NT2/D1 (cell line): ENCODE data around the gene SLC35G3.
"Not testable (repeated sequence)": the region's sequence is repeated elsewhere in the genome, so short reads cannot be mapped to it uniquely, and the experiment has no call there.

Experiments used
- DNase-seq: peaks from one replicate; pipeline ENCODE4 v3.0.0-alpha.2; 2011; ENCODE audit warnings: low read depth, low spot score
- H3K27me3 ChIP-seq: 2 replicates; pipeline ENCODE4 v1.6.0; 2011; ENCODE audit warnings: mild to moderate bottlenecking; ENCODE audit not compliant: insufficient read length, insufficient read depth
- H3K36me3 ChIP-seq: 2 replicates; pipeline ENCODE4 v1.6.1; 2011; ENCODE audit warnings: mild to moderate bottlenecking, low read length, mixed read lengths; ENCODE audit not compliant: insufficient read depth, insufficient read length
- H3K4me1 ChIP-seq: 2 replicates; pipeline ENCODE4 v1.5.1; 2011; ENCODE audit not compliant: insufficient read depth, insufficient read length
- H3K4me3 ChIP-seq: 2 replicates; pipeline ENCODE4 v1.5.1; 2011; ENCODE audit warnings: low read depth; ENCODE audit not compliant: insufficient read length
- H3K9ac ChIP-seq: 2 replicates; pipeline ENCODE4 v1.6.0; 2011; ENCODE audit warnings: low read depth; ENCODE audit not compliant: insufficient read length
- H3K9me3 ChIP-seq: 2 replicates; pipeline ENCODE4 v1.5.1; 2011; ENCODE audit warnings: mild to moderate bottlenecking, low read length; ENCODE audit not compliant: insufficient read depth
- SUZ12 ChIP-seq: IDR thresholded peaks from 2 replicates; pipeline ENCODE4 v1.6.1; 2011; ENCODE audit not compliant: insufficient read length, insufficient read depth; ENCODE audit errors: extremely low read depth
- YY1 ChIP-seq: IDR thresholded peaks from 2 replicates; pipeline ENCODE4 v1.6.1; 2011; ENCODE audit not compliant: insufficient read length, insufficient read depth
- ZNF274 ChIP-seq: IDR thresholded peaks from 2 replicates; pipeline ENCODE4 v1.6.1; 2011; ENCODE audit warnings: mild to moderate bottlenecking, low read depth, low read length

Gene SLC35G3

GRCh38 chr17:35238821-35239220 is 44.6 kb upstream of the SLC35G3 start:
- Histone ChIP-seq H3K4me3 (no peak overlapping the region), H3K36me3 (no peaks in the 10 kb centered on the region), H3K4me1 (no peaks in the 10 kb centered on the region), H3K9me3 (no peaks in the 10 kb centered on the region), H3K9ac (no peak overlapping the region), H3K27me3 (no peaks in the 10 kb centered on the region)
- TF ChIP-seq YY1 (no peak), SUZ12 (no peak), ZNF274 (no peak)
- DNase-seq = no peak

DNA sequence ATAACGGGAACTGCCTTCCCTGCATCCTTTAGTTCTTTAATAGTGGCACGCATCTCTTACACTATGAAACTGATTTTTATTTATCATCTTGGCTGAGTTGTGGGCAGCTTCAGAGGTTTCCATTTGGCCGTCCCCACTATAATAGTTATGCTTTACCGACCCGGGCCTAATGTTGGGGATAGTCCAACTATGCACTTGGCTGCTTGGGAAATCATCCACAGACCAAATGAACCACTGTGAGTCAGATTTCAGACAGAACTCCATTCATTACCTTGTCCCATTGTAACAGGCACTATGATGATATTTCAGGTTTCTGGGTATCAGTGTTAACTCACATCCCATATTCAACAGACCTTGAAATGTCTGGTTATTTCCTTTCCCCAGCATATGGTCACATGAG is 42.6 kb upstream of the SLC35G3 start:
- Histone ChIP-seq H3K9me3 (no peaks in the 10 kb centered on the region), H3K4me1 (no peaks in the 10 kb centered on the region), H3K4me3 (no peak overlapping the region), H3K27me3 (no peaks in the 10 kb centered on the region), H3K9ac (no peak overlapping the region), H3K36me3 (no peaks in the 10 kb centered on the region)
- no peak for DNase-seq
- TF ChIP-seq SUZ12 = no peak
- no peak for TF ChIP-seq ZNF274
- no peak for TF ChIP-seq YY1

- H3K9ac ChIP-seq = no peak overlapping the region
- no peaks in the 10 kb centered on the region for H3K27me3 ChIP-seq
- H3K36me3 ChIP-seq = no peaks in the 10 kb centered on the region
- no peaks in the 10 kb centered on the region for H3K4me1 ChIP-seq
- H3K9me3 ChIP-seq = no peaks in the 10 kb centered on the region
- H3K4me3 ChIP-seq = no peak overlapping the region
- TF ChIP-seq SUZ12 = no peak
- TF ChIP-seq YY1 = no peak
- TF ChIP-seq ZNF274 = no peak
- DNase-seq = no peak
These were observed 41.7 kb upstream of the SLC35G3 start for GRCh38 chr17:35235917-35236316.

DNA sequence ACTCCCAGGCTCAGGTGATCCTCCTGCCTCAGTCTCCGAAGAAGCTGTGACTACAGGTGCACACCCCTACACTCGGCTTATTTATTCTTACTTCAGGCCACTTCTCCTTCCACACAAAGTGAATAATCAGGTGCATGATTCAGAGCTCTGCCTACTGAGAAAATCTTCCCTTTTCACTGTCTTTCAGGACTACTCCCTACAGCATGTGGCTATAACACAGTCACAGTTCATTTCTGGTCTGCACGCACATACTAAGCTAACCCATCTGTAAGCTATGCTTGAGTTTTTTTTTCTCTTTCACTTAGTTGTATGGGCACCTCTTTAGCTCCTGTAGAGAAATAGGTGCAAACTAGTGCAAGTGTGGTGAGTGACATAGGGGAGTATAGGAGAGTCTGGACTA is 41.1 kb upstream of the SLC35G3 start:
- no peak overlapping the region for H3K4me3 ChIP-seq
- no peak for DNase-seq
- H3K27me3 ChIP-seq = no peaks in the 10 kb centered on the region
- H3K4me1 ChIP-seq = no peaks in the 10 kb centered on the region
- TF ChIP-seq SUZ12 (no peak), ZNF274 (no peak), YY1 (no peak)
- H3K36me3 ChIP-seq = no peaks in the 10 kb centered on the region
- no peaks in the 10 kb centered on the region for H3K9me3 ChIP-seq
- no peak overlapping the region for H3K9ac ChIP-seq

GRCh38 chr17:35234315-35234714 is 40.1 kb upstream of the SLC35G3 start:
- not testable (repeated sequence) for H3K9ac ChIP-seq, H3K36me3 ChIP-seq, DNase-seq, H3K4me1 ChIP-seq, H3K4me3 ChIP-seq, H3K27me3 ChIP-seq, H3K9me3 ChIP-seq

- TF ChIP-seq YY1 (no peak), ZNF274 (no peak), SUZ12 (no peak)
- H3K4me1 ChIP-seq = no peaks in the 10 kb centered on the region
- H3K9ac ChIP-seq = no peak overlapping the region
- H3K9me3 ChIP-seq = no peaks in the 10 kb centered on the region
- H3K4me3 ChIP-seq = no peak overlapping the region
- no peak for DNase-seq
- no peaks in the 10 kb centered on the region for H3K36me3 ChIP-seq
- no peaks in the 10 kb centered on the region for H3K27me3 ChIP-seq
These were observed 35.4 kb upstream of the SLC35G3 start for GRCh38 chr17:35229638-35230037.

- no peak overlapping the region for H3K9ac ChIP-seq
- peaks cover 3% of the 10 kb centered on the region; the same call in 1 of the 2 replicates for H3K9me3 ChIP-seq
- TF ChIP-seq ZNF274 (no peak), SUZ12 (no peak), YY1 (no peak)
- no peak for DNase-seq
- no peaks in the 10 kb centered on the region for H3K36me3 ChIP-seq
- no peaks in the 10 kb centered on the region for H3K4me1 ChIP-seq
- no peak overlapping the region for H3K4me3 ChIP-seq
- H3K27me3 ChIP-seq = no peaks in the 10 kb centered on the region
These were observed 33.4 kb upstream of the SLC35G3 start for GRCh38 chr17:35227546-35227945.

- no peaks in the 10 kb centered on the region for H3K4me1 ChIP-seq
- peaks cover 7% of the 10 kb centered on the region; the same call in 1 of the 2 replicates for H3K9me3 ChIP-seq
- TF ChIP-seq YY1 (no peak), SUZ12 (no peak), ZNF274 (no peak)
- H3K27me3 ChIP-seq = no peaks in the 10 kb centered on the region
- DNase-seq = no peak
- no peak overlapping the region for H3K4me3 ChIP-seq
- H3K36me3 ChIP-seq = no peaks in the 10 kb centered on the region
- H3K9ac ChIP-seq = no peak overlapping the region
These were observed 30.2 kb upstream of the SLC35G3 start for GRCh38 chr17:35224436-35224835.
